ENCODE measurements around the gene ALK.
"Not testable (repeated sequence)": the region's sequence is repeated elsewhere in the genome, so short reads cannot be mapped to it uniquely, and the experiment has no call there.

ALK gene

GRCh38 chr2:29273685-29274611 is 647.4 kb downstream of the ALK start:
- no peak for DNase-seq
- TF ChIP-seq GATA1 (IDR thresholded peaks at IDR 0.05; ENCODE audit: low read depth, low read length): no peak
- TF ChIP-seq POLR2A (IDR thresholded peaks at IDR 0.05; ENCODE audit: low read length): no peak

DNA sequence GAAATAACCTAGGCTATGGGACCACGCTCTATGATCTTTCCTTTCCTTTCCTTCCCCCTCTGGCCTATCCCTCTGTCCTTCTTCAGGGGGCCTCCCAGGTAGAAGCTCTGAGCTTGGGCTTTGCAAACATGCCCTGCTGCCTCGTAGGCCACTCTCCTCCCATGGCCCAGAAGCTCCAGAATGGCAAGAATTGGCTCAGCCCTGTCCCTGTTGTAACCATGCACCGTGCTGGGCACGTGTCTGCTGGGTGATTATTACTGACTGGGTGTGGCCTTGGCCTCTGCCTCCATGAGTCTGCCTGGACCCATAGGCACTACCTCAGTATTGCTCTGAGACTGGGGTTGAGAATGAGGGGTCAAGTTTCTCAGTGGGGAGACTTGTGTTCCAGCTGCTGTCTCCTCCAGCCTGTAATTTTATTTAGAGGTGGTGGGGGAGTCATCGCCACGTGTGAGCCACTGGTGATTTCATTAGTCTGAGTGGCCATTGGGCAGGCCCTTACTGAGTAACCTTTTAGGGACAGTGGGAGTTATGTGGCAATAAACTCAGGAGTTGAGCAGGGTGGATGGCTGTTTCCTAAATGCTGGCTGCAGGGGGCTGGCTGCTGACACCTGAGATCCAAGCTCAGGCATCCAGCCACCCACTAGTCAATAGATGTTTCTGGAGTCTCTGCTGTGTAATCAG is 648.2 kb downstream of the ALK start:
- no peak for DNase-seq
- no peak for TF ChIP-seq POLR2A (IDR thresholded peaks at IDR 0.05; ENCODE audit: low read length)
- no peak for TF ChIP-seq GATA1 (IDR thresholded peaks at IDR 0.05; ENCODE audit: low read depth, low read length)

DNA sequence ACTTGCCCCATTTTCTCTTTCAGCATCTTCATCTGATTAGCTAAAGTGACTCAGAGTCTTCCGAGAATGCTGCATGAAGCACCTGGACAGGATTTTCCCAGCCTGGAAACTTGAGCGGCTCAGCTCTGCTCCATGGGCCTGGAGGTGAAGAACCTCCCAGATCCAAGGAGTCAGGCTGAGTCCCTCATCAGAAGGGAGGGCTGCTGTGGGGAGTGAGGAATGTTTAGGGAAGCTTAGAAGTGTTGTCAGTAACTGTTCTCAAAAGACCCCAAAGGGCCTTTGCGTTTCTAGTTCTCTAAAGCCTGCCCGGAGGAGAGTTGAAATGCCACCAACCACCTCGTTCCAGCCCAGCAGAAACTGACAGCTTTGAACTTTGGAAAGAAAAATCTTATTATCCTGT is 649.1 kb downstream of the ALK start:
- no peak for DNase-seq
- no peak for TF ChIP-seq POLR2A (IDR thresholded peaks at IDR 0.05; ENCODE audit: low read length)
- TF ChIP-seq GATA1 (IDR thresholded peaks at IDR 0.05; ENCODE audit: low read depth, low read length): no peak

- TF ChIP-seq POLR2A (IDR thresholded peaks at IDR 0.05; ENCODE audit: low read length): no peak
- TF ChIP-seq GATA1 (IDR thresholded peaks at IDR 0.05; ENCODE audit: low read depth, low read length): no peak
Measured at GRCh38 chr2:29270701-29271121, 650.7 kb downstream of the ALK start.

GRCh38 chr2:29269765-29270109 is 651.6 kb downstream of the ALK start:
- TF ChIP-seq POLR2A (IDR thresholded peaks at IDR 0.05; ENCODE audit: low read length): no peak
- no peak for TF ChIP-seq GATA1 (IDR thresholded peaks at IDR 0.05; ENCODE audit: low read depth, low read length)
- DNase-seq: no peak

More at GRCh38 chr2:29270701-29271121, 650.7 kb downstream of the ALK start:
- no peak for DNase-seq

DNA sequence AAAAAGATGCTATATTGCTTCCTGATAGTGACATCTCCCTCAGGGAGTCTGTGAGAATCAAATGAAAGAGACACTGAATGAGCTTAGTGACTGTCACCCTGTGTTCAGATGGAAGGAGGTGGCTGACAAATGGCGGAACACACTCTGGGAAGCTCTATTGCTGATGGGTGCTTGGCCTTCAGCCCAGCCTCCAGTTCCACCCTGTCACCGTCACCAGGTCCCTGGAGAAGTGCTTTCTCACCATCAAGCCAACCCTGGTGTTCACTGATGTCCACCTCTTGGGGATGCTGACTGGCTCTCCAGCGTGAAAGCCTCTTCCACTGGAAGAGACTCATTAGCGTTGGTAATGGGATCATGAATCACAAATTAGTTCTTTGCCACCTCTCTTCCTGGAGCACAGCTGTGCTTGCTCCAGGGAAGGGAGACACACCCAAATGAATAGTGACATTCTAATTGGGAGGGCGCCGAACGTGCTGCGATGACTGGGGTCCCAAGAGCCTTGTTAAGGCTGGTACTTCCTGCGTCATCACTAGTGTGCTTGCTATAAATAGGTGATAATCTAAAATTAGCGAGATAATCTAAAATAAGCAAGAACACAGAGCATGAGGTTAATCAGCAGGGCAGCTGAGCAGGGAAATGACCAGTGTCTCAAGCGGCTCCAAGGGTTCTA is 652.2 kb downstream of the ALK start:
- no peak for TF ChIP-seq POLR2A (IDR thresholded peaks at IDR 0.05; ENCODE audit: low read length)
- TF ChIP-seq GATA1 (IDR thresholded peaks at IDR 0.05; ENCODE audit: low read depth, low read length): no peak
- DNase-seq: no peak

DNA sequence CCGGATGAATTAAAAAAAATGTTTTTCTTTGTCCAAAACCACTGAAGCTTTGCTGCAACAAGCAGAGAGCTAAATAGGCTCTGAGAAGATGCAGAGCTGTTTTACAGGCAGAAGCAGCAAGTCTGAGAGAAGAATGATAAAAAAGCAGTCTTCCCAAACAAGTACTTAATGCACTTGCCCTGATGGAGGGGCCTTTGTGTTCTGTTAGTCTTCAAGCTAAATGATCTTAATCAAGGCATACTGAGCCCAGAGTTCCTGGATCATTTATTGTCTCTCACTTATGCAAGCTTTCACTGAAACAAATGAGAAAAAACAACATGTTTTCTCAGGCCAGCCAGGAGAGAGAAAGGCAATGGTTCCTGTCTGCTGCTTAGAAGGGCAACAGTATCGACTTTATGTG is 653.7 kb downstream of the ALK start:
- no peak for TF ChIP-seq POLR2A (IDR thresholded peaks at IDR 0.05; ENCODE audit: low read length)
- no peak for TF ChIP-seq GATA1 (IDR thresholded peaks at IDR 0.05; ENCODE audit: low read depth, low read length)
- no peak for DNase-seq

DNA sequence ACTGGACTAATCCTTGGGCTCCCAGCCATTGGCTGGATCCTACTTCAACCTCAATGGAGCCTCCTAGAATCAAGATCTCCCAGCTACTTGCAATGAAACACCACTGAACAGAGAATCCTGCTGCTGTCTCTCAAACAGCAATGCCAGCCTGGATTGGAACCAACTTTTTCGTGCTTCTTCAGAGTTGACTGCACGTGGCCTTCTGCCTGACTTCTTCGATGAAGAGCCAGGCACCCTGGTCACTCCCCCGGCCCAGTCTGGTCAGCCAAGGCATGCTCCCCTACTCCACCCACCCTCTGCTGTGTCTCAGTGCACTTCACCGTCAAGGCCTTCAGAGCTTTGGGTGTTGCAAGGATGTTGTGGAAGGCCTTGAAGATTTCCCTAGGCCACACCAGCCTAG is 657.5 kb downstream of the ALK start:
- TF ChIP-seq GATA1 (IDR thresholded peaks at IDR 0.05; ENCODE audit: low read depth, low read length) (no peak), POLR2A (IDR thresholded peaks at IDR 0.05; ENCODE audit: low read length) (no peak)

DNA sequence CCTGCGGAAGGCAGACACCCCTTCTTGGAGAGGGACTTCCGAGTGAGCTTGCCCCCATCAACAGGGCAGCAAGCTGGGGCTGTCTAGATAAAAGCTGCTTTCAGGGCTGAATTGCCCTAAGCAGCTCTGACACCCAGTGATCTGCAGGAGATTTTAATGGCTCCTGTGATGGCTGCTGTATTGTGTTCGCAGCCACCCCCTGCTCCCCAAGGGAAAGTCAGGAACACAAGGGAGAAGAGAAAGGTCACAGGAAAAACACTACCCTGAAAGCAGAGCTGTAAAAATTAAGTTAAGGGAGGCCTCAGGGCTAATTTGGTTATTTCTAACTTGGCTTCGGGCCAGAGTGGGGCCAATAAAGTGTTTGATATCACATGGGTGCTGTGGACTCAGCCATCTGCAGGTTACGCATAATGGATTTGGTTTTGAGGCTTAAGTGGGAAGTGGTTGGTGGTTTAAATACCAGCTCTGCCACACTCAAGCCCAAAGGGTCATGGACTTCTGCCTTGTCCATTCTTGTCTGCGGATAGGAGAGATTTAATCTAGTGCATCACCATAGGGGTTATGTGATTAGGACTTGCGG is 658.6 kb downstream of the ALK start:
- TF ChIP-seq GATA1 (IDR thresholded peaks at IDR 0.05; ENCODE audit: low read depth, low read length) (no peak), POLR2A (IDR thresholded peaks at IDR 0.05; ENCODE audit: low read length) (no peak)
- DNase-seq: no peak

More for the DNA sequence above, 657.5 kb downstream of the ALK start:
- no peak for DNase-seq

DNA sequence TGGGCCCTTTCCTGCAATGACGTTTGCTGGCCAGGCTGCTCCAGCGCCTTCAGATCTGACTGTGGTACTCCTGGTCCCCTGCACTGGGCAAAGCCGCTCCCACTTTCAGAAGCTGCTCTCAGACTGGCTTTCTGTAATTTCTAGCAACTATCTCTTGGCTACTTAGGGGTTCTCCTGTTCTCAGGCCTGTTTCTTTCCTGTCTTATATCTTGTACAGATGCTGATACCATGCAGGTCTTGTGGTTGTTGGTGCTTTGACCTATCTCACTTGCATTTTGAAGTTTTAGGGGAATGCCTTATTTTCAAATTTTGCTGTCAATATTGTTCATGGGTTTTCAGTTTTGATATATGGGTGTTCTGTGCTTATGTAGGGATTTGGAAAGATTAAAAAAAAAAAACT is 660.4 kb downstream of the ALK start:
- TF ChIP-seq GATA1 (IDR thresholded peaks at IDR 0.05; ENCODE audit: low read depth, low read length) (no peak), POLR2A (IDR thresholded peaks at IDR 0.05; ENCODE audit: low read length) (no peak)
- DNase-seq: no peak

DNA sequence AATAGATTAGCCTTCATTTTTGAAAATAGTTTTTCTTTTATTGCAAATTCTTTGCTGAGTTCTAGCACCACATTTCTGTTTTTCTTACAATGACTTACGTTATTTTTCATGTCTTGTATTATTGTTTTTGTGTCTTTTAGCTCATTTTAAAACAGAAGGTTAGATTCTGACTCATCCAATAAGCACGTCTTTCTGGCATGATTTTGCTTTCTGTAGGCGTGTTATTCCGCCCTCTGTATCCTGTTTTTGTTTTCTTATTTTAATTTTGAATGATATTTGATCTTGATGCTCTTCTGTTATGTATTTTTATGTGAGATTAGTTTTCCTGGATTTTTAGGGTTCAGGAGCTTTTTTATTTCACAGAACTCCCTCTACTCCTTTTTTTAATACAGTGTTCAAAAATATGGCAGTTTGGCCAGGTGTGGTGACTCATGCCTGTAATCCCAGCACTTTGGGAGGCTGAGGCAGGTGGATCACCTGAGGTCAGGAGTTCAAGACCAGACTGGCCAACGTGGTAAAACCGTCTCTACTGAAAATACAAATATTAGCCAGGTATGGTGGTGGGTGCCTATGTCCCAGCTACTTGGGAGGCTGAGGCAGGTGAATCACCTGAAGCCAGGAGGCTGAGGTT is 661.1 kb downstream of the ALK start:
- no peak for TF ChIP-seq POLR2A (IDR thresholded peaks at IDR 0.05; ENCODE audit: low read length)
- no peak for TF ChIP-seq GATA1 (IDR thresholded peaks at IDR 0.05; ENCODE audit: low read depth, low read length)
- DNase-seq: no peak

- DNase-seq: no peak
- TF ChIP-seq POLR2A (IDR thresholded peaks at IDR 0.05; ENCODE audit: low read length) (no peak), GATA1 (IDR thresholded peaks at IDR 0.05; ENCODE audit: low read depth, low read length) (no peak)
Measured at GRCh38 chr2:29259221-29259620, 662.2 kb downstream of the ALK start.

GRCh38 chr2:29255004-29255403 is 666.4 kb downstream of the ALK start:
- no peak for DNase-seq
- no peak for TF ChIP-seq POLR2A (IDR thresholded peaks at IDR 0.05; ENCODE audit: low read length)
- no peak for TF ChIP-seq GATA1 (IDR thresholded peaks at IDR 0.05; ENCODE audit: low read depth, low read length)

- not testable (repeated sequence) for DNase-seq
Measured at GRCh38 chr2:29253495-29254275, 667.7 kb downstream of the ALK start.
